GM23338 (cell line): ENCODE data around the gene GKN1. TPM values are rescaled to one million over a fixed set of nuclear protein-coding genes. Genes with fewer than 3 reads are reported as not detected.

Source experiments
- ATAC-seq: fragments of 200-7000 bp; cut with Tn5 transposase; 3 replicates; pipeline ENCODE4 v1.9.1; 2020
- DNase-seq: peaks from one replicate; pipeline ENCODE4 v3.0.0-alpha.2; 2015; ENCODE audit warnings: low spot score
- H2AFZ ChIP-seq: fragments of 200-600 bp; sonication (generic); 2 replicates; pipeline ENCODE4 v1.8.0; 2016; ENCODE audit warnings: antibody characterized with exemption, mild to moderate bottlenecking, moderate library complexity
- H3F3A ChIP-seq: fragments of 200-600 bp; sonication (generic); replicated peaks from 2 replicates; pipeline ENCODE4 v1.8.0; 2017; ENCODE audit warnings: antibody characterized with exemption, mixed run types, low read depth
- H3K27ac ChIP-seq: fragments of 200-600 bp; sonication (generic); 2 replicates; pipeline ENCODE4 v1.6.1; 2016; ENCODE audit warnings: low read depth
- H3K27me3 ChIP-seq: fragments of 200-600 bp; sonication (generic); 2 replicates; pipeline ENCODE4 v1.8.0; 2016; ENCODE audit warnings: mild to moderate bottlenecking, mixed run types, moderate library complexity; ENCODE audit not compliant: insufficient read depth
- H3K36me3 ChIP-seq: fragments of 200-600 bp; sonication (generic); 2 replicates; pipeline ENCODE4 v1.8.0; 2016; ENCODE audit warnings: mild to moderate bottlenecking; ENCODE audit not compliant: insufficient read depth
- H3K4me1 ChIP-seq: fragments of 200-600 bp; sonication (generic); 2 replicates; pipeline ENCODE4 v1.8.0; 2016; ENCODE audit warnings: mild to moderate bottlenecking, moderate library complexity; ENCODE audit not compliant: insufficient read depth
- H3K4me2 ChIP-seq: fragments of 200-600 bp; sonication (generic); 2 replicates; pipeline ENCODE4 v1.7.1; 2017; ENCODE audit warnings: mixed run types
- H3K4me3 ChIP-seq: fragments of 200-600 bp; sonication (generic); 2 replicates; pipeline ENCODE4 v1.6.1; 2016; ENCODE audit warnings: mixed run types
- H3K79me2 ChIP-seq: fragments of 200-600 bp; sonication (generic); replicated peaks from 2 replicates; pipeline ENCODE4 v1.8.0; 2017; ENCODE audit warnings: mild to moderate bottlenecking; ENCODE audit not compliant: insufficient read depth
- H3K9me2 ChIP-seq: fragments of 200-600 bp; sonication (generic); 2 replicates; pipeline ENCODE4 v1.8.0; 2017; ENCODE audit not compliant: insufficient read depth
- H4K20me1 ChIP-seq: fragments of 200-600 bp; sonication (generic); replicated peaks from 2 replicates; pipeline ENCODE4 v1.8.0; 2017; ENCODE audit warnings: mild to moderate bottlenecking; ENCODE audit not compliant: insufficient read depth
- H3K27ac Mint-ChIP-seq: 2 replicates; pipeline ENCODE4 v1.8.0; 2020; ENCODE audit warnings: inconsistent platforms, mild to moderate bottlenecking, moderate library complexity, mixed read lengths
- H3K27me3 Mint-ChIP-seq: 3 replicates; pipeline ENCODE4 v1.8.0; 2022; ENCODE audit warnings: low read depth, mild to moderate bottlenecking, moderate library complexity, mixed read lengths, inconsistent platforms; ENCODE audit not compliant: insufficient read depth, poor library complexity
- H3K36me3 Mint-ChIP-seq: 3 replicates; pipeline ENCODE4 v1.8.0; 2021; ENCODE audit warnings: low read depth, mild to moderate bottlenecking, inconsistent platforms, moderate library complexity, mixed read lengths
- H3K4me1 Mint-ChIP-seq: 3 replicates; pipeline ENCODE4 v1.8.0; 2020; ENCODE audit warnings: mild to moderate bottlenecking, inconsistent platforms, mixed read lengths
- H3K4me3 Mint-ChIP-seq: 3 replicates; pipeline ENCODE4 v1.8.0; 2021; ENCODE audit warnings: moderate library complexity, mild to moderate bottlenecking, inconsistent platforms, mixed read lengths
- H3K9me3 Mint-ChIP-seq: 3 replicates; pipeline ENCODE4 v1.8.0; 2020; ENCODE audit warnings: moderate library complexity, mild to moderate bottlenecking, inconsistent platforms, mixed read lengths
- CREB1 ChIP-seq: fragments of 250-450 bp; sonication (Bioruptor Pico); IDR thresholded peaks from 2 replicates; pipeline ENCODE4 v1.5.0; 2020; ENCODE audit warnings: low read depth, mild to moderate bottlenecking, moderate library complexity
- EZH2 ChIP-seq: fragments of 200-600 bp; sonication (generic); IDR thresholded peaks from one replicate; pipeline ENCODE4 v1.8.0; 2017; ENCODE audit warnings: antibody characterized with exemption, mild to moderate bottlenecking, low read depth; ENCODE audit not compliant: unreplicated experiment
- EZH2phosphoT487 ChIP-seq: fragments of 200-600 bp; sonication (generic); IDR thresholded peaks from one replicate; pipeline ENCODE4 v1.8.1; 2018; ENCODE audit warnings: antibody characterized with exemption; ENCODE audit not compliant: unreplicated experiment
- NANOG ChIP-seq: IDR thresholded peaks from 2 replicates; pipeline ENCODE4 v1.6.1; 2016; ENCODE audit warnings: antibody characterized with exemption, borderline replicate concordance
- POLR2AphosphoS5 ChIP-seq: IDR thresholded peaks from 2 replicates; pipeline ENCODE4 v1.6.1; 2016; ENCODE audit warnings: antibody characterized with exemption, low read depth
- ZNF331 ChIP-seq: fragments of 250-450 bp; sonication (Bioruptor Pico); IDR thresholded peaks from 2 replicates; pipeline ENCODE4 v1.5.0; 2020; ENCODE audit warnings: low read depth, mild to moderate bottlenecking, moderate library complexity
- polyA plus RNA-seq: library from polyadenylated mRNA; unstranded; fragments of >200 nt; fragmentation: Nextera tagmentation; extraction: Ambion mirVana; gene quantifications from 2 replicates; pipeline ENCODE4 v1.2.1, GENCODE V29; 2016
- total RNA-seq: library from RNA; depleted of rRNA; stranded (reverse); fragments of >200 nt; shearing (Covaris generic); gene quantifications from 2 replicates; pipeline ENCODE4 v1.2.3, GENCODE V29; 2014
- TF ChIP-seq, protein P1 (sequence below), 2 experiments: fragments of 200-600 bp in 1 of 2; sonication (generic) in 1 of 2; conservative IDR thresholded peaks; 2 replicates each; pipeline versions ENCODE4 v1.5.1 to v1.6.1; 2016 to 2017; ENCODE audit warnings: antibody characterized with exemption in 2 of 2, low read depth in 2 of 2, mild to moderate bottlenecking in 2 of 2, moderate library complexity in 1 of 2
- TF ChIP-seq, protein P2 (sequence below): fragments of 250-450 bp; sonication (Bioruptor Pico); IDR thresholded peaks from 2 replicates; pipeline ENCODE4 v1.5.0; 2020; ENCODE audit warnings: mild to moderate bottlenecking, moderate library complexity
- TF ChIP-seq, protein P3 (sequence below): IDR thresholded peaks from 2 replicates; pipeline ENCODE4 v1.6.1; 2016; ENCODE audit warnings: antibody characterized with exemption

GKN1 gene
- total and polyA plus RNA-seq, 2 experiments from 2014 or later = not detected

DNA sequence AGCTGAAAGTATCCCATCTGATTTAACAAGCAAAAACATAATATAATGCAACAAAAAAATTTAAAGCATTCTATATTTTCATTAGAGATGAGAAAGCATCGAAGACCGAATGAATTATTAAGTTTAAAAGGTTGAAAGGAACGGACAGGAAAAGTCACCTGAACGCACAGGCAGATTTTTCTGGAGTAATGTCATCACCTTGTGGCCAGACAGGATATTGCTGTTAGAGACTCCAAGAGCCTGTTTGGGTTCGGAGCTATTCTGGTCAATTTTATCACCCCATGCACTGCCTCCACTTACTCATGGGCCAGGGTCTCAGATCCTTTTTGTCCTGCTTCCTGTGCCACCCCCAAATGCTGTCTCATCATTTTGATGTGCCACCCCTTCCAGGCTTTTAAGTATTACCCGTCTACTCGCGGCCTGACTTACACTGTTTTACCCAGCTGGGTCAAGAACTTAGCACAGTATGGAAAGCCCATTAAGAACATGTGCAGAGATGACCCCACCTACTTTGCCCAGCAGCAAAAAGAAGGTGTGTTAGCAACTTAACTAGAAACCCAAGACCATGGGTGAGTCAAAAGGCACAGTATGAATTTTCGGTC lies 49.0 kb upstream of the GKN1 start:
- H2AFZ ChIP-seq = no peak overlapping the region
- TF ChIP-seq, protein P1, sequence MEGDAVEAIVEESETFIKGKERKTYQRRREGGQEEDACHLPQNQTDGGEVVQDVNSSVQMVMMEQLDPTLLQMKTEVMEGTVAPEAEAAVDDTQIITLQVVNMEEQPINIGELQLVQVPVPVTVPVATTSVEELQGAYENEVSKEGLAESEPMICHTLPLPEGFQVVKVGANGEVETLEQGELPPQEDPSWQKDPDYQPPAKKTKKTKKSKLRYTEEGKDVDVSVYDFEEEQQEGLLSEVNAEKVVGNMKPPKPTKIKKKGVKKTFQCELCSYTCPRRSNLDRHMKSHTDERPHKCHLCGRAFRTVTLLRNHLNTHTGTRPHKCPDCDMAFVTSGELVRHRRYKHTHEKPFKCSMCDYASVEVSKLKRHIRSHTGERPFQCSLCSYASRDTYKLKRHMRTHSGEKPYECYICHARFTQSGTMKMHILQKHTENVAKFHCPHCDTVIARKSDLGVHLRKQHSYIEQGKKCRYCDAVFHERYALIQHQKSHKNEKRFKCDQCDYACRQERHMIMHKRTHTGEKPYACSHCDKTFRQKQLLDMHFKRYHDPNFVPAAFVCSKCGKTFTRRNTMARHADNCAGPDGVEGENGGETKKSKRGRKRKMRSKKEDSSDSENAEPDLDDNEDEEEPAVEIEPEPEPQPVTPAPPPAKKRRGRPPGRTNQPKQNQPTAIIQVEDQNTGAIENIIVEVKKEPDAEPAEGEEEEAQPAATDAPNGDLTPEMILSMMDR (conservative IDR thresholded peaks at IDR 0.05; ENCODE audit: low read depth in 2 of 2) = peak; percentile 84 to 91
- no peak for TF ChIP-seq EZH2phosphoT487
- no peaks in the 10 kb centered on the region for H3K79me2 ChIP-seq

DNA sequence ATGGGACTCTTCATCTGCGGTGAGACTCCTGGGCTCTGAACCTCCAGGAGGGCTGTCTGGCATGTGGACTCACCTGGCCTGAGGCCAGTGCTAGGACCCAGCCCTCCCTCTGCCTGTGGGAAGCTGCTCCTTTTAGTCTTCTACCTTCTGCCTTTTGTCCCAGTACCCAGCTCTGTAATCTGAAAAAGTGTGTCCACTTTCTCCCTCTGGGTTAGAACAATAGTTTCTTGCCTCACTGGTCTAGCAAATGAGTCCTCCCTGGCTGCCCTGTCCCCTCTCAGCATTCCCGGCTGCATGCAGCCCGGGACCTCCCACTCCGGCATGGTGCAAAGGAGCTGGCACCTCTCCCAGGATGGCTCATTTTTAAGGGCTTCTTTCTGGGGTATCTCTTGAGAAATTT lies 47.6 kb upstream of the GKN1 start:
- H3K4me1 ChIP-seq = no peaks in the 10 kb centered on the region; the same call in 1 of the 2 replicates
- Mint-ChIP-seq H3K36me3 (no peaks in the 10 kb centered on the region), H3K27me3 (peaks cover 2% of the 10 kb centered on the region), H3K9me3 (no peaks in the 10 kb centered on the region; the same call in 2 of the 3 replicates), H3K27ac (no peak overlapping the region), H3K4me3 (no peak overlapping the region), H3K4me1 (peaks cover under 1% of the 10 kb centered on the region; the same call in 2 of the 3 replicates)
- H3F3A ChIP-seq = no peaks in the 10 kb centered on the region
- DNase-seq = no peak
- peak; percentile 42; the same call in 2 of the 3 replicates for ATAC-seq
- H3K9me2 ChIP-seq = no peaks in the 10 kb centered on the region
- H2AFZ ChIP-seq = peak overlapping the region; percentile 28; the same call in 1 of the 2 replicates
- H3K4me3 ChIP-seq = no peak overlapping the region
- H3K27ac ChIP-seq = no peak overlapping the region
- H3K79me2 ChIP-seq = no peaks in the 10 kb centered on the region
- no peaks in the 10 kb centered on the region for H4K20me1 ChIP-seq
- H3K27me3 ChIP-seq = no peaks in the 10 kb centered on the region
- H3K36me3 ChIP-seq = no peaks in the 10 kb centered on the region
- H3K4me2 ChIP-seq = no peak overlapping the region
- TF ChIP-seq POLR2AphosphoS5 (no peak), EZH2 (no peak), CREB1 (CRISPR knock-in tag) (no peak), ZNF331 (no peak), NANOG (no peak), EZH2phosphoT487 (no peak)
- TF ChIP-seq, protein P1 (conservative IDR thresholded peaks at IDR 0.05; ENCODE audit: low read depth in 2 of 2) = no peak
- TF ChIP-seq, protein P2, sequence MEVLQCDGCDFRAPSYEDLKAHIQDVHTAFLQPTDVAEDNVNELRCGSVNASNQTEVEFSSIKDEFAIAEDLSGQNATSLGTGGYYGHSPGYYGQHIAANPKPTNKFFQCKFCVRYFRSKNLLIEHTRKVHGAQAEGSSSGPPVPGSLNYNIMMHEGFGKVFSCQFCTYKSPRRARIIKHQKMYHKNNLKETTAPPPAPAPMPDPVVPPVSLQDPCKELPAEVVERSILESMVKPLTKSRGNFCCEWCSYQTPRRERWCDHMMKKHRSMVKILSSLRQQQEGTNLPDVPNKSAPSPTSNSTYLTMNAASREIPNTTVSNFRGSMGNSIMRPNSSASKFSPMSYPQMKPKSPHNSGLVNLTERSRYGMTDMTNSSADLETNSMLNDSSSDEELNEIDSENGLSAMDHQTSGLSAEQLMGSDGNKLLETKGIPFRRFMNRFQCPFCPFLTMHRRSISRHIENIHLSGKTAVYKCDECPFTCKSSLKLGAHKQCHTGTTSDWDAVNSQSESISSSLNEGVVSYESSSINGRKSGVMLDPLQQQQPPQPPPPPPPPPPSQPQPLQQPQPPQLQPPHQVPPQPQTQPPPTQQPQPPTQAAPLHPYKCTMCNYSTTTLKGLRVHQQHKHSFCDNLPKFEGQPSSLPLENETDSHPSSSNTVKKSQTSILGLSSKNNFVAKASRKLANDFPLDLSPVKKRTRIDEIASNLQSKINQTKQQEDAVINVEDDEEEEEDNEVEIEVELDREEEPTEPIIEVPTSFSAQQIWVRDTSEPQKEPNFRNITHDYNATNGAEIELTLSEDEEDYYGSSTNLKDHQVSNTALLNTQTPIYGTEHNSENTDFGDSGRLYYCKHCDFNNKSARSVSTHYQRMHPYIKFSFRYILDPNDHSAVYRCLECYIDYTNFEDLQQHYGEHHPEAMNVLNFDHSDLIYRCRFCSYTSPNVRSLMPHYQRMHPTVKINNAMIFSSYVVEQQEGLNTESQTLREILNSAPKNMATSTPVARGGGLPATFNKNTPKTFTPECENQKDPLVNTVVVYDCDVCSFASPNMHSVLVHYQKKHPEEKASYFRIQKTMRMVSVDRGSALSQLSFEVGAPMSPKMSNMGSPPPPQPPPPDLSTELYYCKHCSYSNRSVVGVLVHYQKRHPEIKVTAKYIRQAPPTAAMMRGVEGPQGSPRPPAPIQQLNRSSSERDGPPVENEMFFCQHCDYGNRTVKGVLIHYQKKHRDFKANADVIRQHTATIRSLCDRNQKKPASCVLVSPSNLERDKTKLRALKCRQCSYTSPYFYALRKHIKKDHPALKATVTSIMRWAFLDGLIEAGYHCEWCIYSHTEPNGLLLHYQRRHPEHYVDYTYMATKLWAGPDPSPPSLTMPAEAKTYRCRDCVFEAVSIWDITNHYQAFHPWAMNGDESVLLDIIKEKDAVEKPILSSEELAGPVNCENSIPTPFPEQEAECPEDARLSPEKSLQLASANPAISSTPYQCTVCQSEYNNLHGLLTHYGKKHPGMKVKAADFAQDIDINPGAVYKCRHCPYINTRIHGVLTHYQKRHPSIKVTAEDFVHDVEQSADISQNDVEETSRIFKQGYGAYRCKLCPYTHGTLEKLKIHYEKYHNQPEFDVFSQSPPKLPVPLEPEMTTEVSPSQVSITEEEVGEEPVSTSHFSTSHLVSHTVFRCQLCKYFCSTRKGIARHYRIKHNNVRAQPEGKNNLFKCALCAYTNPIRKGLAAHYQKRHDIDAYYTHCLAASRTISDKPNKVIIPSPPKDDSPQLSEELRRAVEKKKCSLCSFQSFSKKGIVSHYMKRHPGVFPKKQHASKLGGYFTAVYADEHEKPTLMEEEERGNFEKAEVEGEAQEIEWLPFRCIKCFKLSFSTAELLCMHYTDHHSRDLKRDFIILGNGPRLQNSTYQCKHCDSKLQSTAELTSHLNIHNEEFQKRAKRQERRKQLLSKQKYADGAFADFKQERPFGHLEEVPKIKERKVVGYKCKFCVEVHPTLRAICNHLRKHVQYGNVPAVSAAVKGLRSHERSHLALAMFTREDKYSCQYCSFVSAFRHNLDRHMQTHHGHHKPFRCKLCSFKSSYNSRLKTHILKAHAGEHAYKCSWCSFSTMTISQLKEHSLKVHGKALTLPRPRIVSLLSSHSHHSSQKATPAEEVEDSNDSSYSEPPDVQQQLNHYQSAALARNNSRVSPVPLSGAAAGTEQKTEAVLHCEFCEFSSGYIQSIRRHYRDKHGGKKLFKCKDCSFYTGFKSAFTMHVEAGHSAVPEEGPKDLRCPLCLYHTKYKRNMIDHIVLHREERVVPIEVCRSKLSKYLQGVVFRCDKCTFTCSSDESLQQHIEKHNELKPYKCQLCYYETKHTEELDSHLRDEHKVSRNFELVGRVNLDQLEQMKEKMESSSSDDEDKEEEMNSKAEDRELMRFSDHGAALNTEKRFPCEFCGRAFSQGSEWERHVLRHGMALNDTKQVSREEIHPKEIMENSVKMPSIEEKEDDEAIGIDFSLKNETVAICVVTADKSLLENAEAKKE (CRISPR knock-in tag) = no peak
- TF ChIP-seq, protein P3, sequence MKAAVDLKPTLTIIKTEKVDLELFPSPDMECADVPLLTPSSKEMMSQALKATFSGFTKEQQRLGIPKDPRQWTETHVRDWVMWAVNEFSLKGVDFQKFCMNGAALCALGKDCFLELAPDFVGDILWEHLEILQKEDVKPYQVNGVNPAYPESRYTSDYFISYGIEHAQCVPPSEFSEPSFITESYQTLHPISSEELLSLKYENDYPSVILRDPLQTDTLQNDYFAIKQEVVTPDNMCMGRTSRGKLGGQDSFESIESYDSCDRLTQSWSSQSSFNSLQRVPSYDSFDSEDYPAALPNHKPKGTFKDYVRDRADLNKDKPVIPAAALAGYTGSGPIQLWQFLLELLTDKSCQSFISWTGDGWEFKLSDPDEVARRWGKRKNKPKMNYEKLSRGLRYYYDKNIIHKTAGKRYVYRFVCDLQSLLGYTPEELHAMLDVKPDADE = no peak

More for the DNA sequence above, 49.0 kb upstream of the GKN1 start:
- Histone ChIP-seq H3K4me3 (no peak overlapping the region), H3K27me3 (no peaks in the 10 kb centered on the region), H4K20me1 (no peaks in the 10 kb centered on the region), H3K36me3 (no peaks in the 10 kb centered on the region), H3K4me2 (no peak overlapping the region), H3K27ac (no peak overlapping the region), H3K9me2 (no peaks in the 10 kb centered on the region), H3K4me1 (no peaks in the 10 kb centered on the region; the same call in 1 of the 2 replicates), H3F3A (no peaks in the 10 kb centered on the region)
- no peaks in the 10 kb centered on the region; the same call in 2 of the 3 replicates for H3K9me3 Mint-ChIP-seq
- peaks cover 2% of the 10 kb centered on the region for H3K27me3 Mint-ChIP-seq
- peaks cover 4% of the 10 kb centered on the region; the same call in 2 of the 3 replicates for H3K4me1 Mint-ChIP-seq
- no peak overlapping the region for H3K4me3 Mint-ChIP-seq
- no peaks in the 10 kb centered on the region for H3K36me3 Mint-ChIP-seq
- H3K27ac Mint-ChIP-seq = no peak overlapping the region
- ATAC-seq (peak; percentile 87), DNase-seq (peak; percentile 84)
